Measurements from ENCODE around the gene PHOSPHO1.
"Not testable (repeated sequence)": the region's sequence is repeated elsewhere in the genome, so short reads cannot be mapped to it uniquely, and the experiment has no call there.

The PHOSPHO1 gene

GRCh38 chr17:49267912-49268311 is 37.3 kb upstream of the PHOSPHO1 start:
- no peaks in the 10 kb centered on the region for H3K36me3 ChIP-seq (replicated peaks; ENCODE audit: insufficient read depth, low read length)
- no peak overlapping the region for H3K4me2 ChIP-seq (ENCODE audit: low read depth, low read length)
- H4K20me1 ChIP-seq (ENCODE audit: insufficient read depth, low read length): no peaks in the 10 kb centered on the region
- no peaks in the 10 kb centered on the region for H3K9me3 ChIP-seq (replicated peaks; ENCODE audit: insufficient read depth, low read length)
- no peak for DNase-seq
- H3K79me2 ChIP-seq (ENCODE audit: low read length): no peaks in the 10 kb centered on the region
- no peak overlapping the region for H3K27ac ChIP-seq (ENCODE audit: low read length)
- H3K9me2 ChIP-seq (replicated peaks; ENCODE audit: insufficient read depth, low read length): no peaks in the 10 kb centered on the region
- TF ChIP-seq EZH2 (optimal IDR thresholded peaks at IDR 0.05; ENCODE audit: low read depth, low read length): no peak
- H3K9ac ChIP-seq (ENCODE audit: low read length): no peak overlapping the region
- no peaks in the 10 kb centered on the region for H3K4me1 ChIP-seq (ENCODE audit: low read length)
- H3F3A ChIP-seq (ENCODE audit: insufficient read depth, low read length): no peaks in the 10 kb centered on the region
- H3K27me3 ChIP-seq (replicated peaks; ENCODE audit: insufficient read depth, low read length): no peaks in the 10 kb centered on the region
- H2AFZ ChIP-seq (ENCODE audit: low read length): no peak overlapping the region
- H3K4me3 ChIP-seq (ENCODE audit: low read length): no peak overlapping the region

GRCh38 chr17:49266233-49266632 is 35.6 kb upstream of the PHOSPHO1 start:
- H4K20me1 ChIP-seq (ENCODE audit: insufficient read depth, low read length): no peaks in the 10 kb centered on the region
- no peak overlapping the region for H3K27ac ChIP-seq (ENCODE audit: low read length)

GRCh38 chr17:49261540-49261939 is 31.0 kb upstream of the PHOSPHO1 start:
- H3K4me3 ChIP-seq (ENCODE audit: low read length); H3K9me3 ChIP-seq (replicated peaks; ENCODE audit: insufficient read depth, low read length); H3K79me2 ChIP-seq (ENCODE audit: low read length); H3K9ac ChIP-seq (ENCODE audit: low read length); H4K20me1 ChIP-seq (ENCODE audit: insufficient read depth, low read length); H3K4me1 ChIP-seq (ENCODE audit: low read length); DNase-seq; H3K9me2 ChIP-seq (replicated peaks; ENCODE audit: insufficient read depth, low read length); H3F3A ChIP-seq (ENCODE audit: insufficient read depth, low read length); H3K27ac ChIP-seq (ENCODE audit: low read length); H2AFZ ChIP-seq (ENCODE audit: low read length); H3K27me3 ChIP-seq (replicated peaks; ENCODE audit: insufficient read depth, low read length); H3K36me3 ChIP-seq (replicated peaks; ENCODE audit: insufficient read depth, low read length); H3K4me2 ChIP-seq (ENCODE audit: low read depth, low read length): not testable (repeated sequence)

More at GRCh38 chr17:49266233-49266632, 35.6 kb upstream of the PHOSPHO1 start:
- Histone ChIP-seq H3F3A (ENCODE audit: insufficient read depth, low read length) (no peaks in the 10 kb centered on the region), H3K36me3 (replicated peaks; ENCODE audit: insufficient read depth, low read length) (no peaks in the 10 kb centered on the region), H3K4me1 (ENCODE audit: low read length) (no peaks in the 10 kb centered on the region), H3K4me3 (ENCODE audit: low read length) (no peak overlapping the region), H3K9me2 (replicated peaks; ENCODE audit: insufficient read depth, low read length) (no peaks in the 10 kb centered on the region), H3K79me2 (ENCODE audit: low read length) (no peaks in the 10 kb centered on the region), H2AFZ (ENCODE audit: low read length) (no peak overlapping the region), H3K4me2 (ENCODE audit: low read depth, low read length) (no peak overlapping the region), H3K9me3 (replicated peaks; ENCODE audit: insufficient read depth, low read length) (no peaks in the 10 kb centered on the region), H3K9ac (ENCODE audit: low read length) (no peak overlapping the region), H3K27me3 (replicated peaks; ENCODE audit: insufficient read depth, low read length) (peaks cover 1% of the 10 kb centered on the region)
- no peak for DNase-seq
- TF ChIP-seq EZH2phosphoT487 (IDR thresholded peaks at IDR 0.05; ENCODE audit: low read length) (no peak), CTCF (IDR thresholded peaks at IDR 0.05; ENCODE audit: low read length) (no peak), EZH2 (optimal IDR thresholded peaks at IDR 0.05; ENCODE audit: low read depth, low read length) (no peak)

- Histone ChIP-seq H3K9ac (ENCODE audit: low read length) (peak overlapping the region; percentile 9; the same call in 1 of the 2 replicates), H3K27ac (ENCODE audit: low read length) (no peak overlapping the region), H3K4me3 (ENCODE audit: low read length) (peak overlapping the region; percentile 62), H2AFZ (ENCODE audit: low read length) (peak overlapping the region; percentile 87), H4K20me1 (ENCODE audit: insufficient read depth, low read length) (no peaks in the 10 kb centered on the region), H3F3A (ENCODE audit: insufficient read depth, low read length) (no peaks in the 10 kb centered on the region), H3K4me2 (ENCODE audit: low read depth, low read length) (peak overlapping the region; percentile 99), H3K79me2 (ENCODE audit: low read length) (no peaks in the 10 kb centered on the region), H3K36me3 (replicated peaks; ENCODE audit: insufficient read depth, low read length) (no peaks in the 10 kb centered on the region), H3K27me3 (replicated peaks; ENCODE audit: insufficient read depth, low read length) (peaks cover 9% of the 10 kb centered on the region), H3K9me2 (replicated peaks; ENCODE audit: insufficient read depth, low read length) (no peaks in the 10 kb centered on the region), H3K9me3 (replicated peaks; ENCODE audit: insufficient read depth, low read length) (no peaks in the 10 kb centered on the region), H3K4me1 (ENCODE audit: low read length) (no peaks in the 10 kb centered on the region)
- DNase-seq: no peak
- TF ChIP-seq EZH2 (optimal IDR thresholded peaks at IDR 0.05; ENCODE audit: low read depth, low read length) (no peak), CTCF (IDR thresholded peaks at IDR 0.05; ENCODE audit: low read length) (no peak), EZH2phosphoT487 (IDR thresholded peaks at IDR 0.05; ENCODE audit: low read length) (no peak)
Measured at GRCh38 chr17:49260817-49261291, 30.3 kb upstream of the PHOSPHO1 start.
